ENCODE results near the gene CRACDL.

DNA sequence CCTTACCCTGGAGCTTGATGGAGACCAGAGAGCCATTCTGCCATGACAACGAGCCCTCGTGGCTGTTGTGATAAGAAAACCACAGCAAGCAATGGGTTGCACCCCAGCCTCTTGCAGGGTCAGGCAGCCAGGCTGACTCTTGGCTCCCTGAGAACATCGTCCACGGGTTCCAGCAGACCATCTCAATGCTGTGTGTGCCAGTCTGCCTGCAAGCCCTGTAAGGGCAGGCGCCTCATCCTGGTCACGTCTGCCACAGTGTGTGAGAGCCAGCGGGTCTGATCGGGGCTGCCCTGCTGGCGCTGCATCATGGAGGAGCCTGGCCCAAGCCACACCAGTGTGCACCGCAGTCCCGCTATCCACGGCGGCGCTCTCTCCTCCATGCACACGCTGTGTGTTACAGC lies 134.1 kb downstream of the CRACDL start:
- TF ChIP-seq POLR2A (IDR thresholded peaks at IDR 0.05): no peak
- no peak for TF ChIP-seq CTCF (IDR thresholded peaks at IDR 0.05)
- TF ChIP-seq POLR2AphosphoS5 (IDR thresholded peaks at IDR 0.05): no peak

Data from gastroesophageal sphincter (tissue), 3 donors.